Mesenteric fat pad (tissue), 1 donor: Measurements from ENCODE around the gene PAK1IP1. TPM values are rescaled to one million over a fixed set of nuclear protein-coding genes. Genes with fewer than 3 reads are reported as not detected.
"Not testable (repeated sequence)": the region's sequence is repeated elsewhere in the genome, so short reads cannot be mapped to it uniquely, and the experiment has no call there.

Experiments
- DNase-seq: peaks from one replicate; pipeline ENCODE4 v3.0.0-alpha.2; 2020; ENCODE audit warnings: low spot score
- long read RNA-seq: library from polyadenylated mRNA; unstranded; transcript quantifications from one replicate; pipeline ENCODE4 v2.0.0, GENCODE V29; 2020
- total RNA-seq: library from RNA; stranded (reverse); fragmentation: NEBNext Ultra II Directional; extraction: Animal tissue kit (Norgen Biotek cat#: 25700); gene quantifications from one replicate; pipeline ENCODE4 v1.2.1, GENCODE V29; 2021
- donor health status: DM: yes; HTN: yes; CAD: no.

PAK1IP1 gene
- 17.3 TPM for total RNA-seq
- long read RNA-seq, transcript PAK1IP1-201 (10 exons, 1,800 nt) = major isoform, 57 of 81 reads
- long read RNA-seq, partial matches to known transcripts = 3 of 81 reads
- long read RNA-seq, other reads (novel, unspliced or antisense) = 21 of 81 reads

- peak; percentile 95 for DNase-seq
Observed at GRCh38 chr6:10694302-10695085, at the start of gene PAK1IP1, which contains the start of gene C6orf52. Gene PAK1IP1, plus strand, starts transcription at chr6:10694972. Its CDS starts 14 bp downstream, at chr6:10694986. Gene C6orf52, minus strand, starts transcription at chr6:10694616. Its CDS starts 7,066 bp downstream, at chr6:10687550.

GRCh38 chr6:10655508-10656055 lies 39.2 kb upstream of the PAK1IP1 start:
- DNase-seq = no peak

GRCh38 chr6:10658910-10659698 lies 35.7 kb upstream of the PAK1IP1 start:
- DNase-seq = no peak

- no peak for DNase-seq
Observed at GRCh38 chr6:10659699-10660348, 34.9 kb upstream of the PAK1IP1 start.

GRCh38 chr6:10660431-10661191 lies 34.2 kb upstream of the PAK1IP1 start:
- DNase-seq = not testable (repeated sequence)

- no peak for DNase-seq
Observed at GRCh38 chr6:10662207-10662606, 32.6 kb upstream of the PAK1IP1 start.

GRCh38 chr6:10662742-10663141 lies 32.0 kb upstream of the PAK1IP1 start:
- DNase-seq = no peak

GRCh38 chr6:10665595-10665994 lies 29.2 kb upstream of the PAK1IP1 start:
- DNase-seq = not testable (repeated sequence)

- DNase-seq = no peak
Observed at GRCh38 chr6:10668126-10668917, 26.4 kb upstream of the PAK1IP1 start.

GRCh38 chr6:10676403-10676802 lies 18.4 kb upstream of the PAK1IP1 start:
- no peak for DNase-seq

- DNase-seq = no peak
Observed at GRCh38 chr6:10678456-10678855, 16.3 kb upstream of the PAK1IP1 start.

- DNase-seq = no peak
Observed at GRCh38 chr6:10681795-10682194, 13.0 kb upstream of the PAK1IP1 start.

GRCh38 chr6:10682355-10682988 lies 12.3 kb upstream of the PAK1IP1 start:
- DNase-seq = no peak

- no peak for DNase-seq
Observed at GRCh38 chr6:10684618-10685017, 10.2 kb upstream of the PAK1IP1 start.

GRCh38 chr6:10685092-10685915 lies 9.5 kb upstream of the PAK1IP1 start:
- no peak for DNase-seq

GRCh38 chr6:10686901-10687300 lies 7.9 kb upstream of the PAK1IP1 start:
- no peak for DNase-seq

- no peak for DNase-seq
Observed at GRCh38 chr6:10687582-10687981, 7.2 kb upstream of the PAK1IP1 start.
